HG02840 (cell line): ENCODE data around the gene TRAF3IP3.

Experiments
- ATAC-seq: cut with Tn5 transposase; IDR thresholded peaks from one replicate; pipeline ENCODE4 v1.9.1; 2021; ENCODE audit warnings: mild to moderate bottlenecking, moderate library complexity, moderate number of reproducible peaks; ENCODE audit not compliant: unreplicated experiment, low FRiP score

Gene TRAF3IP3

DNA sequence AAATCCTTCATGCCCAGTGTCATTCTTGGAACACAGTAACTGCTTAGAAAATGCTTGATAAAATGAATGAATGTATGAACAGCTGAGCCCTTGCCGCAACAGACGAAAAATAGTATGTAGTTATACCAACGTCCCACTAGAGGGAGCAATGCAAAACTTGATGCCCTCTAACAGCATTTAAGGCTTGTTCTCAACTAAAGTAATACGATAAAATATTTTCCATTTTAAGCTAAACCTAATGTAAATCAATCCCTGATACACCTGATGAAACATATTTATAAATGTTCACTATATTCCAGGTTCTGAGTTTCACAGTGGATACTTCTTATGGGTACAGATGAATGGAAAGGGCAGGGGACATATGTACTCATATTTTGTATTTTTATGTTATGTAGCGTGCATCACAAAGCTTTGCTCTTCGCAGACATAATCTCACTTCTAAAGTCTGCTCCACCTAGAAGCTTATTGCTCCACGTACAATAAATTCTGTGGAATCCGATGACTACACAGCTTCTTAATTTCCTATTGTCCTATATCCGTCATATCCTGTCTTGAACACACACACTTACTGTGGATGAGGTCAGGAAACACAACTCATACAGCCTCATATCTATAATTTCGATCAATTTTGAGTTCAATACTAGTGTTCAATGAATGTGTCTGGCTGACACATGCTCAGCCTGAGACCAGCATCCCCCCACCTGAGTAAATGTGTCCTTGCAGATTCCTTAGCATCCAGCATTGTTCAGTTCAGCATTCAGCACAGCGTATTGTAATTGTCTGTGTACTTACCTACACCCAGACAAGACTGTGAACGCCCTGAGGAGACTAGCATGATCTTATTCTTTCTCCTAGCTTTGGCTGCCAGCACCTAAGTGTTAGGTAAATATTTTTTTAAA, 67.5 kb downstream of the TRAF3IP3 start:
- no peak for ATAC-seq

DNA sequence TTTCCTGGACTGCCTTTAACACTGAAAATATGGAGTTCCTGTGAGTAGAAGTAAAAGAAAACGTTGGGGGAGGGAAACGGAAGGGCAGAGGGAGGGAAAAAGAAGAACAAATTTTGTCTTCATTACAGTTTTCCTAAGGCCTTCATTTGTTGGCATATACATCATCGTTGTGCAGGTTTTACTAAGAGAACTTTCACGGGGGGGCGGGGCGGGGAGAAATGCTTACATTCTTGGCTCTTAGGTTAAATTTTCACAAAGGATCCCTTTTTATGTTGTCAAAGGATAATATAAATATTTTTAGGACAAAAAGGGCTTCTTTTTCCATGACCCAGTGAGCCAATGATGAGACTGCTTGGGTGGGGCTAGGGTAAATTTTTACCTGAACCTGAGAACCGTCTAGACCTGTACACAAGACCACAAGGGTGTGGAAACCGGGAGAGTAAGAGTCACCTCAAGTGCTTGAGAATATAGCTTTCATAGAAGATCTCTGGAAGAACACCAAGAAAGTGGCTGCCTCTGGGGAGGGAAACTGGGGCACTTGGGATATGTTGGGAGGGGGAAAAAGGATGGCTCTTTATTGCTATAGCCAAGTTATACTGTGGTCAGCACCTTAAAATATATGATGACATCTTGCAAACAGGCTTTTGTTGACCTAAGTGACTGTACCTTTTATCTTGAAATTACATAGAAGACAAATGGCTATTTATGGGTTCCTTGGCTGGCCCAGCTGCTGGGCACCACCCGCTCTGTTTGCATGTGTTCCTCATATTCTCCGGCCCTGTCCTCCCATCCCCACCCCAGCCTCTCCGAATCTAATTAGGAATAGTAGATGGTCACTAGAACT, 70.0 kb downstream of the TRAF3IP3 start:
- ATAC-seq: no peak

DNA sequence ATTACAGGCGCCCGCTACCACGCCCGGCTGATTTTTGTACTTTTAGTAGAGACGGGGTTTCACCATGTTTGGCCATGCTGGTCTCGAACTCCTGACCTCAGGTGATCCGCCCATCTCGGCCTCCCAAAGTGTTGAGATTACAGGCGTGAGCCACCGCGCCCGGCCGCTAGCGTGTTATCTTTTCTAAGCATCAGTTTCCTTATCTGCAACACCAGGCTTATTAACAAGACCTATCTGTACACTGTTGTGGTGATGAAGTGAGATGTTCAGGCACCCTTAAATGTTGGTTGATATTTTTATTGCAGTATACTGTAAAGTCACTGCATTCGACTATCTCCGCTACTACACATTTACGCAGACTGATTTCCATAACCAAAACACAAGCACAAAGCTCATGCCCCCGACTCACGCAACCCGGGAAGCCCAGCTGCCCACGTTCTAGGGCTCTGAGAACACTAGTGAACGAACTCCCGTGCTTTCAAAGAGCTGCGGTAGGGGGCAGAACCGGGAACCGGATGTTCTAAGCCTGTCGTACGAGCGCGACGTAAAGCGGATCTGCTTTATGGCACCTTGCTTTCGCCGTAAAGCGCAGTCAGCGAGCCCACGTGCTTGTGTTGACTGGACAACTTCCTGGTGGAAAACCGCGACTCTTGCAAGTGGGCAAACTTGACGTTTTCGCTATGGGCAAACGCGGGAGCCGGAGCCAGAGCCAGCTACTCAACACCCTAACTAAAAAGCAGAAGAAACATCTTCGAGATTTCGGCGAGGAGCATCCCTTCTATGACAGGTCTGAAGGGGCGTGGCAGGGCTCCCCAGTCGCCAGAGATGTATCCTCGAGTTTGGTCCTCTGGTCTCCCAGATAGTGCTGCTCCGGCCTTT, 71.8 kb downstream of the TRAF3IP3 start, which contains the start of gene UTP25:
Gene UTP25, plus strand, starts transcription at position 589 of the 879 bp plus-strand sequence. Its CDS starts 92 bp downstream, at position 681.
- ATAC-seq: peak; percentile 90

DNA sequence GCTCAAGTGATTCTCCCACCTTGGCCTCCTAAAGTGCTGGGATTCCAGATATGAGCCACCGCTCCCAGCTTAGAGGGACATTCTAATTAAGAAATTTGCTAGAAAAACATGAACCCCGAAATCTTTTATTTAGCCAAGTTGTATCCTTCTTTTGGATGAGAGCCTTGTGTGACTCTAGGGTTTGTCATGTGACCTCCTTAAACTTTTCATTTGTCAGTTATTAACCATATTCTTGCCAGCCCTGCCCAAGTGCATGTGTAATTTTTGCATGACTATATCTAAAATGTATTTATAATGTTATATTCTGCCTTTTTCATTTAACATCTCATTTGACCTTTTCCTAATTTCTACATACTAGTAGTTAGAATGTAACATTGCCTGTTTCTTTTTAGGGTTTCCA, 73.9 kb downstream of the TRAF3IP3 start:
- ATAC-seq: no peak

DNA sequence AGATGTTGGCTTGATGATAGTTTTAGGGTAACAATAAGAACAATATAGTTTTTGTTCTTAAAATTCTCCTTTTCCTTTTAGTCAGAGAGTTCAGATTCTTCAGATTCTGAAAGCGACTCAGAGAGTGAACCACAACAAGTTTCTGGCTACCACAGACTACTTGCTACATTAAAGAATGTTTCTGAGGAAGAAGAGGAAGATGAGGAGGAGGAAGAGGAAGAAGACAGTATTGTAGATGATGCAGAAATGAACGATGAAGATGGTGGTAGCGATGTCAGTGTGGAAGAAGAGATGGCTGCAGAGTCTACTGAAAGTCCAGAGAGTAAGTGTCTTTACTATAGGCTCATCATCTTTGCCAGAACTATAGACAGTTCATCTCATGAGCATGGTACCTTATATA, 74.9 kb downstream of the TRAF3IP3 start:
- no peak for ATAC-seq

DNA sequence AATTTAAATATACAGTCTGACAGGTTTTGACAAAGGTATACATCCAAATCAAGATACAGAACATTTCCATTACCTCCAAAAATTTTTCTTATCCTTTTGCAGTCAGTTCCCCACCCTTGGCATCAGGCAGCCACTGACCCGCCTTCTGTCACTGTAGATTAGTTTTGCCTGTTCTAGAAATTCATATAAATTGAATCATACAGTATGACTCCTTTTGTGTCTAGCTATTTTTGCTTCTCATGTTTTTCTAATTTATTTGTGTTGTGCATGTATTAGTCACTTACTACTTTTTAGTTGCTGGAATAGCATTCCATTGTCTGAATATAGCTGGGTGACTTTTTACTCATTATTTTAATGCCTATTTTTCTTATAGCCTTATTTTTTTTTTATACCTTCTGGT, 75.8 kb downstream of the TRAF3IP3 start:
- ATAC-seq: no peak
